COLO829 (cell line): Measurements from ENCODE around the gene CYP4F2.
"Not testable (repeated sequence)": the region's sequence is repeated elsewhere in the genome, so short reads cannot be mapped to it uniquely, and the experiment has no call there.

Source experiments
- DNase-seq: peaks from one replicate; pipeline ENCODE4 v3.0.0; 2012; ENCODE audit warnings: low spot score

CYP4F2 gene, protein sequence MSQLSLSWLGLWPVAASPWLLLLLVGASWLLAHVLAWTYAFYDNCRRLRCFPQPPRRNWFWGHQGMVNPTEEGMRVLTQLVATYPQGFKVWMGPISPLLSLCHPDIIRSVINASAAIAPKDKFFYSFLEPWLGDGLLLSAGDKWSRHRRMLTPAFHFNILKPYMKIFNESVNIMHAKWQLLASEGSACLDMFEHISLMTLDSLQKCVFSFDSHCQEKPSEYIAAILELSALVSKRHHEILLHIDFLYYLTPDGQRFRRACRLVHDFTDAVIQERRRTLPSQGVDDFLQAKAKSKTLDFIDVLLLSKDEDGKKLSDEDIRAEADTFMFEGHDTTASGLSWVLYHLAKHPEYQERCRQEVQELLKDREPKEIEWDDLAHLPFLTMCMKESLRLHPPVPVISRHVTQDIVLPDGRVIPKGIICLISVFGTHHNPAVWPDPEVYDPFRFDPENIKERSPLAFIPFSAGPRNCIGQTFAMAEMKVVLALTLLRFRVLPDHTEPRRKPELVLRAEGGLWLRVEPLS

DNA sequence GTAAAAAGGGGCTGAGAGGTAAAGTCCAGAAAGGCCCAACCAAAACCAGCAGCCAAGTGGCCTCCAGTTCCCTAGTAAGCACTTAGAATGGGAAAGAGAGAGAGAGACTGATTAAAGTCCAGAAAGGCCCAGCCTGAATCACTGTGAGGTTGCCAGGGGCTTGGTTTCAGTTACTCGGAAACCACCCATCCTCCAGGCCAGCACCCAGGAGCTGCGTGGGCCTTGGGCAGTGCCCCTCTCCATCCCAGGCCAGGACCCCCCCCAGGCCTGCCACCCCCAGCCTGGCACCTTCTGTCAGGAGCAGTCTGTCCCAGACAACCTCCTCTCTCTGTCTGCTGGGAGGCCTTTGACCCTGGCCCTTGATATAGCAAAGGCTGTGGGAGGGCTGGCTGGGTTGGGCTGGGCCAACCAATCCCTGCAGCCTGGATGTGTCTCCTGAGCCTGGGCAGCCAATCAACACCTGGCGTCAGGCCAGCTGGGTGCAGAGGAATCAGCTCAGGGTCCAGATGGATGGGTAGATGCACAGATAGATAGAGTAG lies at the start of gene CYP4F2:
Gene CYP4F2 (minus strand): TSS at position 337 of the 539 bp plus-strand sequence. CDS start 463 bp downstream, outside the sequence.
- DNase-seq: no peak

DNA sequence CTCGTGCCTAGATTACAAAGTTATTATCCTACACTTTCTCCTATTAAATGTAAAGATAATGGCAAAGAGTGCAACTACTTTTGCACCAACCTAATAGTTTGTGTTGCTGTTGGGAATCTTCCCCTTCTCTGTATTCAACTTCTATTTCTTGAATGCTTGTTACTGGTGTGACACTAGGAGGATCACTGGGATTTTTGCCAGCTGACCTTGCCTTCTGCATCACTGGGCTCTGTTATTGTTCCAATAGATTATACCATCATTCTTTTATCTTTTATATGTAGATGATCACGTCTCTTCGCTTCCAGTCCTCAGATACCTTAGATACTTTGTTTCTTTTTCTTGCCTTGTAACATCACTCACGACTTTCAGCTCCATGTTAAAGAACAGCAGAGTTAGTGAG lies 47.4 kb upstream of the CYP4F2 start:
- DNase-seq: no peak

DNA sequence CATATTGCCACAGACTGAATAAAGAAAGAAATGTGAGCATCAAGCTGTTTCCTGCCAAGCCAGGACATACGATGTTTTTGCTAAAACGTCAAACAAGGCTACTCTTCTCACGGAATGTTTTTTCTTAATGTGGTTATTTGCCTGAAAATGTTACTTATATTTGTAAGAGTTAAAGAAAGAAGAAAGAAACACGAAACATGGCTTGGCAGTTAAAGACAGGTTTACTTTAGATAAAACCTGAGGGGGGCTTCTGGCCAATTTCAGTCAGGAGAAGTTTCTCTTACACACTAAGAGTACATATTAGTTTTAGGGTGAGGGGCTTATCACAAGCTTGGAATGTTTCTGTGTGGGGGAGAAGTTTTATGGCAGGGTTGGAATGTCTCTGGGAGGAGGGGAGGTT lies 46.5 kb upstream of the CYP4F2 start:
- DNase-seq: no peak

DNA sequence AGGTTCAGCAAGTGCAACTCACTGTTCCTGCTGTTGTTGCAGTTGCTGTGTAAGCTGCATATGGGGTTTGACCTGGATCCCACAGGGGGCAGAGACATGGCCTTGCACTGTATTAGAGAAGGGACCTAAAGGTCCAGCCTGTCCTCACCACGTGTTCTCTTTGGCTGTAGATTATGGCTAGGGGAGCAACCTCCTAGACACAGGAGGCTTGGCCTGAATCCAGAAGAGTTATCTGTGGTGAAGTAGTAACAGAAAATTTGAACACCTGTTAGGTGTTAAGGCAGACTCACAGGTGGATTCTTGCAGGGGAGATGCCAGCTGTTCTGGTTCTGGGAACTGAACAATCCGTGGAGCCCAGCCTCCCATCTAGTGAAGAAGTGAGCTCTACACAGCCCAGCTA lies 39.9 kb upstream of the CYP4F2 start:
- no peak for DNase-seq

DNA sequence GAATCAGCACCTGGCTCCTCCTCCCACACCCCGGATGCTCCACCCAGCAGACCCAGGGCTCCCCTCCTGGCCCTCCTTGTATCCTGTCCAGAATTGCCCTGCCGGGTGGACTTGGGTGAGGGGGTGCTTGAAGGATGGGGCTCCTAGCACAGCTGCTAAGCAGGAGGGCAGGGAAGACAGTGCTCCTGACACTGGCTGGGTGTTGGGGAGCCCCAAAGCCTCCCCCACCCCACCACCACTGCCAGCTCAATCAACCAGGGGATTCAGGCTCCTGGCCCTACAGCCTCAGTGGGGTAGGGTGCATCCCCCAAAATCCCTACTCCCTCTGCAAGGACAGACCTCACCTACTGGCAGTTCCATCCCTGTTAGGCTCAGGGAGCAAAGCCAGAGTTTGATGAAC lies 39.1 kb upstream of the CYP4F2 start:
- DNase-seq: no peak

DNA sequence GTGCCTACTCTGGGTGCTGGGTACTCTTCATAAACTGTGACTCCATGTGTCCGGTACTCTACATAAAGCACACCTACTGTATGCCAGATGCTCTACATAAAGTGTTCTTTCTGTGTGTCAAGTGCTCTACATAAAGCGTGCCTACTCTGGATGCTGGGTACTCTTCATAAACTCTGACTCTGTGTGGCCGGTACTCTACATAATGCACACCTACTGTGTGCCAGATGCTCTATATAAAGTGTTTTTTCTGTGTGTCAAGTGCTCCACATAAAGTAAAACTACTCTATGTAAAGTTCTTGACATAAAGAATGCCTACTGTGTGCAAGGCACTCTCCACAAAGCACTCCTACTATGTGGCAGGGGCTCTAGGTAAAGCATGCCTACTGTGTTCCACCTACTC lies 38.3 kb upstream of the CYP4F2 start:
- DNase-seq: no peak

DNA sequence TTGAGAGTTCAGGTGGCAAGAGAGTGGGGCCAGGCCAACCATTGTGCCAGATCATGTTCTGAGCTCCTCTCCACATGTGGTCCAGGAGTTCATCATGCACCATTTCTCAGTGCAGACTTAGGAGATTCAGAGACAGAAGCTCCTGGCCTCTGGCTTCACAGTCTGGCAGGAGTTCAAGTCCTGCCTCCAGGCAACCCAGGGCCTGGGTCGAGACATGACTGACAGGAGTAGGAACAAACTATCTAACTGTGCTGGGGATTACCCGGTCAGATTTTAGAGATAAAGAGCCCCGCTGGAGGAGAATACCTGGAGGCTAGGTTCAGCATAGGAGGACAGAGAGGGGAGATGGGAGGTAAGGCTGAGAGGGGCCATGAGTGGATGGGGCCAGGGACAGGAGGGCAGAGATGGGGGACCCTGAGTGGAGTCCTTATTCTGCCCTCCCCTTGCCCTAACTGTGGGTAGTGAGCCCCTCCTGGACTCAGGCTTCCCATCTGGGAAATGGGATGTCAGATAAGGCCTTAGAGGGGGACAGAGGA lies 37.4 kb upstream of the CYP4F2 start:
- no peak for DNase-seq

DNA sequence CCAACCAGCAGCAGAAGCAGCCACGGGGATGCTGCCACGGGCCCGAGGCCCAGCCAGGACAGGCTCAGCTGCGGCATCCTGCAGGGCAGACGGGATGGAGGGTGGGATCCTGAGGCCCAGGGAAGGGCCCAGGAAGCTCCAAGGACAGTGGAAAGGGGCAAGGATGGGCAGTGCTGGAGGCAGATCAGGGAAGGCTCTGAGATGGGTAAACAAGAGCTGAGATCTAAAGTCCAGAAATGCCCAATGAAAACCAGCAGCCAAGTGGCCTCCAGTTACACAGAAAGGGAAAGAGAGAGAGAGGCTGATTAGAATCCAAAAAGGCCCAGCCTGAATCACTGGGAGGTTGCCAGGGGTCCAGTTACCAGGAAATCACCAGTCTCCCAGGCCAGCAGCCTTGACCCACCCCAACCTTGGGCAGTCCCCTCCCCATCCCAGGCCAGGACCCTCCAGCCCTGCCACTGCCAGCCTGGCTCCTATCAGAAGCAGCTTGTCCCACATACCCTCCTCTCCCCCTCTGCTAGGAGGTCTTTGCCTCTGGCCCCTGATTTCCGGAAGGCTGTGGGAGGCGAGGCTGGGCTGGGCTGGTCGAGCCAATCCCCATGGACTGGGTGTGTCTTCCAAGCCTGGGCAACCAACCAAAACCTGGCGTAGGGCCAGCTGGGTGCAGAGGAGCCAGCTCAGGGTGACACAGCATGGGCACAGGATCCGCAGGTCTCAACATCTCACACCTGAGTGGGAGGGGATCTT lies 36.6 kb upstream of the CYP4F2 start, which contains the start of gene CYP4F11:
Gene CYP4F11 (minus strand): TSS at position 198 of the 747 bp plus-strand sequence. CDS start 121 bp downstream, at position 77.
- DNase-seq: no peak

DNA sequence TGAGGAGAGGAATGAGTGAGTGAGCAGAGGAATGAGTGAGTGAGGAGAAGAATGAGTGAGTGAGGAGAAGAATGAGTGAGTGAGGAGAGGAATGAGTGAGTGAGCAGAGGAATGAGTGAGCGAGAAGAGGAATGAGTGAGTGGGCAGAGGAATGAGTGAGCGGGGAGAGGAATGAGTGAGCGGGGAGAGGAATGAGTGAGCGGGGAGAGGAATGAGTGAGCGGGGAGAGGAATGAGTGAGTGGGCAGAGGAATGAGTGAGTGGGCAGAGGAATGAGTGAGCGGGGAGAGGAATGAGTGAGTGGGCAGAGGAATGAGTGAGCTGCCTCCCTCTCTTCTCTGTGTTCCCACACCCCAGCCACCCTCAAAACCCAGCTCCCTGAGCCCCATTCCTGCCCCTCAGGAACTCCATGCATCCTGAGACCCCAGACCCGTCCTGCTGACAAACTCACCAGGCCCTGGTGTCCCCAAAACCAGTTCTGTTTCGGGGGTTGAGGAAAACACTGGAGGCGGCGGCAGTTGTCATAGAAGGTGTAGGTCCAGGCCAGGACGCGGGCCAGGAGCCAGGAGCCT lies 36.0 kb upstream of the CYP4F2 start:
- DNase-seq: not testable (repeated sequence)

DNA sequence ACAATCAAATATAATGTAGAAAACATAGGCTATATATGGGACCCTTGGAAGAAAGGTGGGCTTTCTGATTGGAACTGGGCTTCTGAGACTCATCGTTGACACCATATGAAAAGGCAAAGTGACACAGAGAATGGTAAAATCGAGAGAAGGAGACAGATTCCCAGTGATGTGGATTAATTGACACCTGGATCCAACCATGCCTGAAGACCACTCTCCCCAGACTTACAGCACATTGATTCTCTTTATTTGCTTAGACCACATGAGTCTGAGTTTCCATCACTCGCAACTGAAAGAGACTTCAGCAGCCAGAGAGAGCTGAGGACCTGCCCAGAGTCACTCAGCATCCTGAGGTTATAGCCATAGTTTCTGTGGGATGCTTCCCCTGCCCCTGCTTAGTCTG lies 30.4 kb upstream of the CYP4F2 start:
- DNase-seq: no peak

DNA sequence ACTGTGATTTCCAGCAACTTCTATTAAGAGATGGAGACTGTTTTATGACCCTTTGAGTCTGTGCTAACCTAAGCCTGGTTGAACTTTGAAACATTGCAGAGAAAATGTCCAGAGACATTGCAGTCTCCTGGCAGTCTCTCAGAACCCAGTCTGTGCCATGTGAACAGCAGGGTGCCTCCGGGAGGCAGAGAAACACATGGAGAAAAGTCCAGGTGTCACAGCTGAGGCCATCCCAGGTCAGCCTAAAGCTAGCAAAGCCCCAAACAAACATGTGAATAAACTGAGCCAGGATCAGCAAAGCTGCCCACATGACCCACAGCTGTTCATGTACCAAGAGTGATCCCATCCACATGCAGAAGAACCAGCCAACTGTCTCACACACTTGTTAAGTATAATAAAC lies 28.6 kb upstream of the CYP4F2 start:
- DNase-seq: no peak

DNA sequence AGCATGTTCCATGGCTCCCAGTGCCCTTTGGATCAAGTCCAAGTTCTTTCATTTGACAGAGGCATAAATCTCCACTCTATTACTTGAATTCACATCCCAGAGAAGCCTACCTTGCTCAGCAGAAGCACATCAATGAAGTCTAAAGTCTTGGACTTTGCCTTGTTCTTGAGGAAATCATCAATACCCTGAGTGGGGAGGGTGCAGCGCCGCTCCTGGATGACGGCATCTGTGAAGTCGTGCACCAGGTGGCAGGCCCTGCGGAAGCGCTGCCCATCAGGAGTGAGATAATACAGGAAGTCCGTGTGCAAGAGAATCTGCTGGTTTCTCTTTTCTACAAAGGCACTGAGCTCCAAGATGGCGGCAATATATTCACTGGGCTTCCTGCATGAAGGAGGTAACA lies 25.8 kb upstream of the CYP4F2 start:
- DNase-seq: no peak

DNA sequence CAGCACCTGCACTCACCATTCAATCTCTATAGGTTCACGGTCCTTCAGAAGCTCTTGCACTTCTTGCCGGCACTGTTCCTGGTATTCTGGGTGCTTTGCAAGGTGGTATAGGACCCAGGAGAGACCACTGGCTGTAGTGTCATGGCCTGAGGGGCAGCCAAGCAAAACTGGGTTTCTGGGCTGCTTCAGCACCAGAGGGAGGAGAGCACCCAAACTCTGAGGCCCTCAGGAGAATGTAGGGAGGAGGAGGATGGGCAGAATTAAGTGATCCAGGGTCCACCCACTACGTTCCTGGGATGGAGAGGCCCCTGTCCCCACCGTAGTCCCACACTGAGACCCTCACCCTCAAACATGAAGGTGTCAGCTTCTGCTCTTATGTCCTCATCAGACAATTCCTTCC lies 24.1 kb upstream of the CYP4F2 start:
- DNase-seq: no peak

DNA sequence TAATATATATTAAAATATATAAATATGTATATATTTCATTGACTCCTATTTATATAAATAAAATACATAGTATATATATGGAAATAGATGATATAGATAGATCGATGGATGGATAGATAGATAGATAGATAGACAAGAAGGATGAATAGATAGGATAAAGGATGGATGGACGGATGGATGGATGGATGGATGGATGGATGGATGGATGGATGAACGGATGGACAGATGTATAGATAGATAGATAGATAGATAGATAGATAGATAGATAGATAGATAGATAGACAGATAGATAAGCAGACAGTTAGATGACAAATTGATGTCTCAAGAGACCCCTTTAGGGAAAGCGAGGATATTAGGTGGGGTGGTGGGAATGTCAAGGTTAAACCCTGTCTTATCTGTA lies 21.4 kb upstream of the CYP4F2 start:
- no peak for DNase-seq

DNA sequence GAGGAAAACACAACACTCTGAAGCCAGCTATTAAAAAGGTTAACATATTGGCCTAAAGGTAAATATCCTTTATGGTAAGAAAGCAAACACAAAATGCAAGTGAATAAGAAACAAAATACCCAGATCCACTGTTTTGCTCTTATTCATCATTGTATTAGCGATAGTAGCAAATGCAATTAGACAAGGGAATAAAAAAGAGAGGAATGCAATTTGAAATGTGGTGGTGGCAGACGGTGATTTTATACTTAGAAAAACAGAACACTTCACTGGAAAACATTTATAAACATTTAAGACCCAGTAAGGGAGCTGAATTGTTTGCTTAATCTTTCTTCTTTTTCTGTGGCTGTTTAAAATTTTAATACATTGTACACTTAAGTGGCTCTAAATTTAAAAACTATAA lies 17.2 kb upstream of the CYP4F2 start:
- no peak for DNase-seq

DNA sequence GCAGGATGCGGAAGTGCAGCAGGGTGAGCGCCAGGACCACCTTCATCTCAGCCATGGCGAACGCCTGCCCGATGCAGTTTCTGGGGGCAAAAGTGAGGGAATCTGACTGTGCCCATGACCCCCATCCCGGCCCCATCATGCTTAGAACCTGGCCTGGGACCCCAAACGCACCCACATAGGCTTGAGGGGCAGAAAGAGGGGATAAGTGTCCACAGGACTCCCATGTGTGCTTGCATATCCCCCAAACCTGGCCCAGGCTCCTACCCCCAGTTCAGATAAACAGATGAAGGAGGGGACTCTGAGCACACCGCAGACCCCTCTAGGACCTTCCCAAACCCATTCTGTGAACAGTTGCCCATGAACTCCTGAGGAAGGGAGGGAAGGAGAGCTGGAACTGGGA lies 16.0 kb upstream of the CYP4F2 start:
- no peak for DNase-seq

DNA sequence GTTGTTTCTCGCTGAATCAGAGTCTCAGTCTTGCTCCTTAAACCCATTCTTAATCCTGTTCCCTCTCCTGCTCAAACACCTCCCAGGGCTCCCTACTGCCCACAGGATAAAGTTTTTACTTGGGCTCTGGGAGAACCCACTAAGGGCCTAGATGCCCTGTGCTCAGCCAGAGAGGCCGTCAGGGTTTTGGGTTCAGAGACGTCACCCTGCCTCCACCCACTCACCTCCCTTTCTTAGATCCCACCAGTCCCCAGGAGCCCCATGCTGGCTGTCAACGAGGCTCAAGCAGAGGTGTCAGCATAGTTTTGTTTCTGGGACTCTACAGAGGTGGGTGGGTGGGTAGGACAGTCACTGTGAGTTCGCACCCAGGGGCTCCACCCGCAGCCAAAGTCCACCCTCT lies 15.5 kb upstream of the CYP4F2 start:
- DNase-seq: no peak

DNA sequence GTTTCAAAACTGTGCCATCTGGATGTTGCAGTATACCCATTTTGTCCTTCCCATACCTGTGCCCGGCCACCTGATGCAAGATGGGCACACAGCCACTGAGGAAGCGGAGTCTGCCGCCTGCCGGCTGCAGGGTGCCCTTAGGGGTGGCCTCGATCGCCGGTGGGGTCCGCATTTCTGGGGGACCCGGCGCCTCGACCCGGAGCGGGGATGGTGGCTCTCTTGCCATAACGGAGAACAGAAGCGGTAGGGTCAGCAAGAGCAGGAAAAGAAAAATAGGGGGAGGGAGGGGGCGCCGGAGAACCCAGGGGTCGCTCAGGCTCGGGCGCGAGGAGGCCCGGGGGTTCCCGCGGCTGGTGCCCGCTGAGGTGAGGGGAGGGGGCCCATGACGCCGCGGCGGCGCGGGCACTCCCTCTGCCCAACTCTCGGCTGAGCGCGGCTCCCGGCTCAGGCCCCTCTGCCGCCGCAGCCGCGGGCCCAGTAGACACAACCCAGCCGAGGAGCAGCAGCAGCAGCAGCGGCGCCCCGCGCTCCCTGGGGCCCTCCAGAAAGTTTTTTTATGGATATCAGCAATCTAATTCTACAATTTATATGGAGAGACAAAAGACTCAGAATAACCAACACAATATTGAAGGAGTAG lies 13.8 kb upstream of the CYP4F2 start:
- DNase-seq: no peak

DNA sequence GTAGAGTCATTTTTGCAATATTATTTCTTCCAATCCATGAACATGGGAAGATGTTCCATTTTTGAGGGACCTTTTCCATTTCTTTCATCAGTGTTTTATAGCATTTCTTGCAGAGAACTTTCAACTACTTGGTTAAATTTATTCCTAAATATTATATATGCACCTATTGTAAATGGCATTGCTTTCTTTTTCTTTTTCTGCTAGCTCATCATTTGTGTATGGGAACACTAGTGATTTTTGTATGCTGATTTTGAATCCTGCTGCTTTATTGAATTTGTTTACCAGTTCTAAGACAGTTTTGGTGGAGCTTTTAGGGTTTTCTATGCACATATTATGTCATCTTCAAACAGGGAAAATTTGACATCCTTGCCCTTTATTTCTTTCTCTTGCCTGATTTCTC lies 7.2 kb upstream of the CYP4F2 start:
- DNase-seq: no peak

DNA sequence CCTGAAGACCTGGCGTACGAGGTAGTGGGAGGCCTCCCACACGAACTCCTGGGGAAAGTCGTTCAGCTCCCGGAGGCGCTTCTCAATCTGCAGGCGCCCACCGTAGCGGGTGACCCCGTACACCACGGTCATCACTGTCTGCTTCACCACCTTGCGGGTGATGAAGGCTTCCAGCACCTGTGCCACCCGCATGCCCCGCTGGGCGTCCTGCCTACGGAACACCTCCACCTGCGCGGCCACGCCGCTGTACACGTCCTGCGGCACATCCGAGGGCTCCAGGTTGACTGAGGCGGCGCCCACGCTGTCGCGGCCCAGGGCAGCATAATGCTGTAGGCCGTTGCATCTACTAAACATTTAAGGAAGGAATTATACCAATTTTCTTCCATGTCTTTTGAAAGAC lies 5.0 kb upstream of the CYP4F2 start:
- DNase-seq: not testable (repeated sequence)

DNA sequence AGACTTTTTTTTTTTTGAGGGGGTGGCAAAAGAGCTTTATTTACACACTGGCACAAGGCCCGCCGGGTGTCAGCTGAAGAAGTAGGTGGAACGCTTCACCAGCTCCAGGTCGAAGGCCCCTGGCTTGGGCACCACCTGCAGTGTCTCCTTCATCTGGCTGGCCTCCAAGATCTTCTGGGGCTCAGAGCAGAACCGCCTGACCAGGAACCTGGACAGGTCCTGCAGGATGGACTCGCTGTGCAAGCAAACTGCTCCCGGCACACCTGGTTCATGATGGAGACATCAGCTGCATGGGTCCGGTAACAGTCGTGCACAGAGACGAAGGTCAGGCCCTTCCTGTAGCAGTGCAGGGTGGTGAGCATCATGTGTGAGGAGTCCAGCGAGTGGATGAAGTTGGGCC lies 4.4 kb upstream of the CYP4F2 start:
- DNase-seq: no peak

DNA sequence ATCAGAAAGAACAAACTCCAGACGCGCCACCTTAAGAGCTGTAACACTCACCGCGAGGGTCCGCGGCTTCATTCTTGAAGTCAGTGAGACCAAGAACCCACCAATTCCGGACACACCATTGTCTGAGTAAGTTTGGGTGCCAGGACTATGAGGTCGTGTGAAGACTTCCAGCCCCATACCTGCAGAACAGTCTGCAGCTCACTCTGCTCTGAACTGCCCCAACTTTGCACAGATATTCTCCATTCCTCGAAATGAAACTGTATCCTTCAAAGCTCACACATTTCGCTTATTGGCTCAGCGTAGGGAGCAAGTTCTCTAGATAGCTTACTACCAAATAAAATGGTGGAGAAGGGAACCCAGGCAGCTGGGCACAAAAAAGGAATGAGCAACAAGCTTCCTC lies 2.6 kb upstream of the CYP4F2 start:
- DNase-seq: no peak
